HG03066 (cell line): ENCODE measurements around the gene ARHGEF4.
"Not testable (repeated sequence)": the region's sequence is repeated elsewhere in the genome, so short reads cannot be mapped to it uniquely, and the experiment has no call there.

ENCODE experiments used
- ATAC-seq: cut with Tn5 transposase; IDR thresholded peaks from one replicate; pipeline ENCODE4 v1.9.1; 2021; ENCODE audit warnings: low read depth; ENCODE audit not compliant: unreplicated experiment

ARHGEF4 gene

DNA sequence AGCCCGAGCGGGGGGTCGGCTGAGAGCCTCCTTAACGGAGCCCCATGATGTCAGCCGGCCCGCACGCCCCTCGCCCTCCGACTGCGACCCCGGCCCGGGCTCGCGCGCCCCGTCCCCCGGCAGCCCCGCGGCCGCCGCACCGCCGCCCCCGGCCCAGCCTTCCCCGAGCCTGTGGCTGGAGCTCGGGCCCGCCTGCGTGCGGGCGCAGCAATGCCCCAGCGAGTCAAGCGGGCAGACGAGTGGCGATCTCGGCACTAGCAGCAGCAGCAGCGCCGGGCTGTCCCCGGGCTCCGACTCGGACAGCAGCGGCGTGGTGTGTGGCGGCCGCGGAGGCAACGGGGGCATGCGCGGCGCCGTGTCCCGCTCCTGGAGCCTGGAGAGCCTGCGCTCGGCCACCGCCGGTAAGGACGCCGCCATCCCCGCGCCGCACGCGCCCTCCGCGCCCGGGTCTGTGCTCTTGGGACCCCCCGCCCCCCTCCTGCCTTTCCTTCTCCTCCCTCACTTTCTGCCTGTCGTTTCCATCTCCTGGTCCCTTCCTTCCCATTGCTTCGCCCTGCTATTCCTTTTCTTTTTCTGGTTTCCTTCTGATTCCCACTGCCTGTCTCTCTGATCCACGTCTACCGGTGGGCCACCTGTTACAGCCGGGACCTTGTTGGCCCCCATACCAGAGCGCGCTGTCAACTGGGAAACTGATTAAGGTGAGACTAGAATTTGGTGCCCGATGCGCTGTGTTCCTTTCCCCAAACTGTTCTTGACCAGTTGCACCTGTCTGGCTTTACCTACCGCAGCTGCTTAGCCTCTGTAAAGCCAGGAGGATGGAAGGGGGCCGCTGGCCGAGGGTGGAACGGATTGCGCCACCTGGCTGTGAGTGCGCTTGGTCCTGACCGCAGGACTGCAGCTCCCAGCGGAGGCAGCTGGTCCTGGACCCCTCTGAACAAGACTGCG is 127.4 kb downstream of the ARHGEF4 start:
- ATAC-seq, result no peak

DNA sequence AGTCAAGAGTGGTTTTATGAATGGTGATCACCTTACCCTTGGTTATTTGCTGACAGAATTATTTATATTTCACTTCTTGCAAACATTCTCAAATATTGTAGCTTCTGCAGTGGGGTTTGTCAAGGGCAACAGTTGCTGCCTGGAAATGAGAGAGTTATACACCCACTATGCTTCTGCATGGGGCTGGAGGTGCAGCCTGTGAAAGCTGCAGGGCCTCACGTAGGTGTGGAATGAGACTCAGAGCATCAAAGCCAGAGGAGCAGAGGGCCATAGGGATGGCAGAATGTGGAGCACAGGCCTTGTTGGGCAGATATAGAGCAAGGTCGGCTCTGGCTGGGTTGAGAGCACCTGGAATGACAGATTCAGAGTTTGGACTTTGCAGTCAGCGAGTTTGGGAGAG is 128.2 kb downstream of the ARHGEF4 start:
- no peak for ATAC-seq

- no peak for ATAC-seq
These were observed 129.5 kb downstream of the ARHGEF4 start for GRCh38 chr2:130966149-130966774.

- no peak for ATAC-seq
These were observed 130.2 kb downstream of the ARHGEF4 start for GRCh38 chr2:130966775-130967490.

- peak; percentile 63 for ATAC-seq
These were observed 135.7 kb downstream of the ARHGEF4 start for GRCh38 chr2:130972410-130972809.

DNA sequence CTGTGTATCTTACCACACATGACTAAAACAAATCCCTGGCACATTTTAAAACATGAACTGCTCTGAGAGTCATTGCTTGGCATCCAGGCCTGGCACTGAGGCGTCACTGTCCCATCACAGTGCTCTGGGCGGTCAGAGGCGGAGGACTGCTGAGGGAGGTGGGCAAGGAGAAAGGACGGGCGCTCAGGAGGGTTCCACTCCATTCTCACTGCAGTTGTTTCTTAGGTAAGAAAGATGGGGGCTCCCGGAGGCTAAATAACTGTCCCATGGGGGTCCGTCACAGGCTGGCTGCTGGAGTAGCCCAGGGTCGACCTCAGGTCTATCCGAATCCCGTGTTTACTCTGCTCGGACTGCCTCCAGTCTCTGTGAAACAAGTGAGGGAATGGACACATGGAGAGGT is 139.0 kb downstream of the ARHGEF4 start:
- no peak for ATAC-seq

GRCh38 chr2:130976591-130977237 is 140.0 kb downstream of the ARHGEF4 start:
- no peak for ATAC-seq

DNA sequence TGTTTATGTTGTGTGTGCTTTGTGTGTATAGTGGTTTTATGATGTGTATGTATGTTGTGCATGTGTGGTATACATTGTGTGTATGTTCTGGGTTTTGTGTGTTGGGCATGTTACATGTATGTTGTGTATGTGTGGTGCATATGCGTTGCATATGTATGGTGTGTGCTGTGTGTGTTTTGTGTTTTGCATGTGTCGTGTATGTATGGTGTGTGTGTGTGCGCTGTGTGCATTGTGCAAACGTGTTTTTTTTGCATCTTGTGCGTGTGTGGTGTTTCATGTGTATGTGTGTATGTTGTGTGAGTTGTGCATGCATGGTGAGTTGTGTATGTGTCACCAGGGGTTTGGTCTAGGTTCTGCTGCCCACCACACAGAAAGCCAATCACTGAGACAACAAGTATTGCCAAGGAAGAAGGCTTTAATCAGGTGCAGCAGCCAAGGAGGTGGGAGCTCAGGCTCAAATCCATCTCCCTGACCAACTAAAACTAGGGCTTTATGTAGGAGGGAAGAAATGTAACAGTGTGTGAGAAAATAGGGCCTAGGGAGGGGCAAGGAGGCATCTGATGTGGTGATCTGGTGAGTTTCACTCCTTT is 140.8 kb downstream of the ARHGEF4 start:
- no peak for ATAC-seq

DNA sequence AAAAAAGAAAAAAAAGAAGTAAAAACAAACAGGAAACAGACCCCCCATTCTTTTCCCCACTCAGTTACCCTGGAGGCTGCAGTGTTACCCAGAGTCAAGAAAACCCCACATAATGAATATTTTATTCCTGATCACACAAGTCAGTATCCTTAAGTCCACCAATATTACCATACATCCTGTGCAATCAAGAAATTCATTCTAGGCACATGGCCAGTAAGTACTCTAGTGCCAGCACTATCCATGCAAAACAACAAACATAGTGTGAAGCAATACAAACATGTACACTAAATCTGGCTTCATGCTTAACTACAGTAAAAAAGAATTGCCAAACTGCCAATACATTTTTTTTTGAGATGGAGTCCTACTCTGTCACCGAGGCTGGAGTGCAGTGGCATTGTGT is 145.0 kb downstream of the ARHGEF4 start:
- no peak for ATAC-seq

- no peak for ATAC-seq
These were observed 148.6 kb downstream of the ARHGEF4 start for GRCh38 chr2:130985206-130985780.

DNA sequence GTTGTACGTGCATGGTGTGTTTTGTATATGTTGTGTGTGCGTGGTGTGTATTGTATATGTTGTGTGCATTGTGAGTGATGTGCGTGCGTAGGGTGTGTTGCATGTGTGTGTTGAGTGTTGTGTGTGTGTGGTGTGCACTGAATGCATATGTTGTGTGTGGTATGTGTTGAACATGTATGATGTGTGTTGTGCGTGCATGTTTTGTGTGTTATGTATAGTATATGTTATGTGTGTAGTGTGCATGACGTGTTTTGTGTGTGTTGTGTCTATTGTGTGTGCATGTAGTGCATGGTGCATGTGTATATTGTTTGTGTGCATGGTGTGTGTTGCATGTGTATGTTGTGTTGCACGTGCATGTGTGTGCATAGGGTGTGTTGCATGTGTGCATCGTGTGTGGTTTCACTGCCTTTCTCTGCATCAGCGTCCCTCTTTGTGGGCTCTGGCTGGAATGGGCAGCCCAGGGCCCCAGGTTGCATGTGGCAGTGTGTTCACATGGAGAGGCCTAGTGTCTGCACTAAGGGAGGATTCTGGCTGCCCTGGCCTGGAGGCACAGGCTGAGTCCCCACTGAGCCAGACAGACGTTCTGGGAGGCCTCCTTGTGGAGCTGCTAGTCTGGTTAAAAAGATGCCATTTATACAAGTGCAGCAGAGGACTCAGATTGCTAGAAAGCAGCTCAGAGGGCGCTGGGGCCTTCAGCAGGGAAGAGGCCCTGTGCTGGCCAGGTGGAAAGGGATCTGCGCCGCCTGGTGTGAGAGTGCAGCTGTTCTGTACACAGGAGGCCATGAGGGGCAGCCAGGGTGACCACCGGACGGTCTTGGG is 149.3 kb downstream of the ARHGEF4 start:
- ATAC-seq, result no peak

- no peak for ATAC-seq
These were observed 150.3 kb downstream of the ARHGEF4 start for GRCh38 chr2:130986890-130987493.

GRCh38 chr2:130987519-130988425 is 151.1 kb downstream of the ARHGEF4 start:
- ATAC-seq, result no peak

- ATAC-seq, result not testable (repeated sequence)
These were observed 154.7 kb downstream of the ARHGEF4 start for GRCh38 chr2:130991446-130991845.

- not testable (repeated sequence) for ATAC-seq
These were observed 155.3 kb downstream of the ARHGEF4 start for GRCh38 chr2:130992003-130992402.

GRCh38 chr2:130996691-130997090 is 160.0 kb downstream of the ARHGEF4 start:
- ATAC-seq, result no peak

GRCh38 chr2:130997198-130997597 is 160.5 kb downstream of the ARHGEF4 start:
- ATAC-seq, result no peak

GRCh38 chr2:130998561-130998960 is 161.8 kb downstream of the ARHGEF4 start:
- no peak for ATAC-seq
